A549 treated with AZD9567 at 1 μM for 4 hours (cell line): ENCODE measurements around the gene CLEC18A. TPM values are rescaled to one million over a fixed set of nuclear protein-coding genes. Genes with fewer than 3 reads are reported as not detected.

ENCODE experiments used
- total RNA-seq: library from RNA; stranded (reverse); fragments of 200-300 nt; extraction: Qiagen RNA extraction; gene quantifications from 5 replicates; pipeline ENCODE4 v1.2.3, GENCODE V29; 2022; ENCODE audit not compliant: insufficient read depth

Gene CLEC18A
- 0.10 to 0.19 TPM (median 0.17 TPM) in 3 of 5 replicates, not detected in the others for total RNA-seq

GRCh38 chr16:69951017-69951671 lies at the start of gene CLEC18A:
TSS of gene CLEC18A (plus strand) at chr16:69951334. CDS start at chr16:69951367, 33 bp downstream.

Other genes starting within 250 kb of the CLEC18A start
- gene NQO1, start 224.8 kb upstream of the CLEC18A start, total RNA-seq: 2,343 to 2,555 TPM (median 2,462 TPM) in 5 replicates
- gene NOB1, start 196.4 kb upstream of the CLEC18A start, total RNA-seq: 109 to 122 TPM (median 112 TPM) in 5 replicates
- 19.5 to 26.1 TPM (median 21.5 TPM) in 5 replicates for gene WWP2, start 189.0 kb upstream of the CLEC18A start, total RNA-seq
- 15.7 to 17.1 TPM (median 17.0 TPM) in 5 replicates for gene PDPR, start 163.0 kb downstream of the CLEC18A start, total RNA-seq
- 0.06 to 0.15 TPM in 2 of 5 replicates, not detected in the others for gene CLEC18C, start 222.5 kb downstream of the CLEC18A start, total RNA-seq